ENCODE results near the gene PTGER2.

Gene PTGER2

DNA sequence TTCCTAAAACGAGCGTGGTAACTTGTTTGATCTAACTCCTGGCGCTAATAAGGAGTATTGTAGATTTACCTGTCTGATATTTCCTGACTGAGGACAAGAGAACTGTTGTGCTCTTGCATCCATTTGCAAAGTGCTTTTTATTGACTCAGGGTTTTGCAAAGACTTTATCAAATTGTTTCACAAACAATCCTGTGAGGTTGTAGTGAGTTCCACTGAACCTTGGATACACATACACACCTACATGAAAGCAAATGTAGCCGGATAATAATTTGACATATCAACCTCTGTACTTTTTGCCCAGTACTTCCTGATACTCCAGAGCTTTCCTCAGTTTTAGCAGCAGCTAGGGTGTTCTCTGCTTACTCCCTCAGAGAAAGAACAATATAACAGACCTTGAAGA is 6.7 kb upstream of the PTGER2 start:
- DNase-seq: no peak

DNA sequence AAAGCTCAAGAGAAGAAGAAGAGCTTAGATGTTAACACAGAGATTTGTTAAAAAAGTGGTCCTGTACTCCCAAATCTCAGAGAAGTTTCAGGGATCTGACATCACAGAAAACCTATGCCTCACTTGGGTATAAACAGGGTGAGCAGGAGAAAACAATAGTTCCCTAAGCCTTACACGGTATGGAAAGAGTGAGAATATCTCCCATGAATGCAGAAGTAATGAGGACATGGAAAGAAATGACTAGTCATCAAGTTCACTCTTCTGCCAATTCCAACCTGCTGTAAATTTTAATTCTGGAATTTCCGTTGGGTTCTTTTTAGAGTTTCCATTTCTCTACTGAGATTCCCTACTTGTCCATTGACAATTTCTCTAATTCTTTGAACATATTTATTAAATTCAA is 6.2 kb upstream of the PTGER2 start:
- DNase-seq: no peak

- no peak for DNase-seq
Measured at GRCh38 chr14:52310541-52310940, 3.6 kb upstream of the PTGER2 start.

- DNase-seq: no peak
Measured at GRCh38 chr14:52312931-52313355, 1.2 kb upstream of the PTGER2 start.

DNA sequence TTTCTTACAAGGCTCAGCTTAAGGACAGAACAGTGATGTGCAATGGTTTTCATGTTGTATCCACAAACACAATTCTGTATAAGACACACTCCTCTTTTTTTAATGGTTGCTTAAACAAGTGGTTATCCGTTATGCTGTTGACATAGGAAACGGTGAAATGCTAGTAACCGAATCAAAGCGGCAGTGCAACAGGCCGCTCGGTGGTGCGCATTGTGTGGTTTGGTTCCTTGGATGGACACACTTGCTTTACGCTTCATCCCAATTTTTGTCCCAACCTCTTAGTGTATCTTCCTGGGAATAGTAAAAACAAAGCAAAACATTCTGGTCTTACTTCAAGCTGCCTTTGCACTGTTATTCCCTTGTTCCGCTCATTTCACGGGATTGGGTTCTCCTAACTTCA is 650 bp upstream of the PTGER2 start:
- no peak for DNase-seq

DNA sequence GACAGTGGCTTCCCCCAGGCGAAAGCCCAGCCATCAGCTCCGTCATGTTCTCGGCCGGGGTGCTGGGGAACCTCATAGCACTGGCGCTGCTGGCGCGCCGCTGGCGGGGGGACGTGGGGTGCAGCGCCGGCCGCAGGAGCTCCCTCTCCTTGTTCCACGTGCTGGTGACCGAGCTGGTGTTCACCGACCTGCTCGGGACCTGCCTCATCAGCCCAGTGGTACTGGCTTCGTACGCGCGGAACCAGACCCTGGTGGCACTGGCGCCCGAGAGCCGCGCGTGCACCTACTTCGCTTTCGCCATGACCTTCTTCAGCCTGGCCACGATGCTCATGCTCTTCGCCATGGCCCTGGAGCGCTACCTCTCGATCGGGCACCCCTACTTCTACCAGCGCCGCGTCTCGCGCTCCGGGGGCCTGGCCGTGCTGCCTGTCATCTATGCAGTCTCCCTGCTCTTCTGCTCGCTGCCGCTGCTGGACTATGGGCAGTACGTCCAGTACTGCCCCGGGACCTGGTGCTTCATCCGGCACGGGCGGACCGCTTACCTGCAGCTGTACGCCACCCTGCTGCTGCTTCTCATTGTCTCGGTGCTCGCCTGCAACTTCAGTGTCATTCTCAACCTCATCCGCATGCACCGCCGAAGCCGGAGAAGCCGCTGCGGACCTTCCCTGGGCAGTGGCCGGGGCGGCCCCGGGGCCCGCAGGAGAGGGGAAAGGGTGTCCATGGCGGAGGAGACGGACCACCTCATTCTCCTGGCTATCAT is 663 bp downstream of the PTGER2 start:
- DNase-seq: no peak

DNA sequence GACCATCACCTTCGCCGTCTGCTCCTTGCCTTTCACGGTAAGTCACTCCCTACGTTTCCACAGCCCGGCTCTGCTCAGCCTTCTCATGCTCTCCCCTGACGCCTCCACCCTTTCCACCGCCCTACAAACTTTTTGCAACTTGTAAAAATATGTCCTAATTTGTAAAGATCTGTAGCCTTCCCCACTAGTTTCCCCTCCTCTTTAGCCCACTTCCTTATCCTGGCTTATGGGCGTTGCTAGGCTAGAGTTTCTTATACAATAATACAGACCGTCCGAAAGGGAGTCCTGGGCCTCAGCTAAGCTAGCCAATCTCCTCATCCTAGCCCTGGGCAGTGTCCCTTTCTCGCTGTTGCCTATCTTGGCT is 1.2 kb downstream of the PTGER2 start:
- no peak for DNase-seq

GRCh38 chr14:52318062-52318461 is 4.0 kb downstream of the PTGER2 start:
- no peak for DNase-seq

DNA sequence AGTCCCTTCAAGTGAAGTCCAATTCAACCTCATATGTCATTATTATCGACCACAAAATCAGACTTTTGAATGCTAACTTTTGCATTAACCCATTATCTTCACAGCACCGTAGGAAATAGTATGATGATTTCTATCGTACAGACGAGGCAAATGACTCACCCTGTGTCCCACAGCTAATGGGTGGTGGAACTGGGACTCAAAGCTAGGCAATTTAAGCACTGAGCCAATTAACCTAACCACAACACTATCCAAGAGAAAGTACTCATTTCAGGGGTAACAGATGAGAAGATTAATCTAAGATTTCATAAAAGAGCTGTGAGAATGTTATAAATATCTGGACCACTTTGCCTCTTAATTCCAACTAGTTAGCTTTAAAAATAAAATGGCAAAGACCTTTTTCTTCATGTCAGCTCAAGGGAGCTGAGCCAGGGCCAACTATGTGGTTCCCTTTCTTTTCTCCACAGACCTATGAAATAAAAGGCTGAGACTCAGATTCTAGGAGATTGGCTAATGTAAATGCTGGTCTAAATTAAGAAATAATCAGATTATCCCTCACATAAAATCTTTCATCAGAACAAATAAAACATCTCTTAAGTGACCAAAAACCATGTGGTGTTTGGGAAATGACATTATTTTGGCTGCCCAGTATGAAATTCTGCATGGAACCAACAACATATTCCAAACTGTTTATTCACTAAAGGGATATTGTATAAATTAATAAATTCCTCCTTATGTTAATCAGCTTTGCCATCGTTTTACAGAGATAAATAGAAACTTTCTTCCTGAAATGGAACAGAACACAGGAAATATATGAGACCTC is 4.9 kb downstream of the PTGER2 start:
- no peak for DNase-seq

DNA sequence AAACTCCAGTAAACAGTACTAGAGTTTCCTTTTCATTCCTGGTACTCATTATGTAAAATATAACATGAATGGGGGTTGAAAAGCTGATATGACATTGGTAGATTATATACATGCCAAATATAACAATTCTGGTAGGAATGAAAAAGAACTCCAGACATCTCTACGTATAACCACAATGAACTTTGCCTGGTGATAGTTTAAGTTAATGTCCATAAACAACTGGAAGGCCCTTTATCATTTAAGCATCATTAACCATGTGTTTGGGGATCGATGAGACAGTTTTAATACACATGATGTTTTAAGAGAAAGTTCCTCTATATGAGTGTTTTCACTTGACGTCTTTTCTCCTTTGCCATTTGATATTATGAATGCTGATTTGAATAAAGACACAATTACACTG is 5.8 kb downstream of the PTGER2 start:
- DNase-seq: no peak

GRCh38 chr14:52325126-52325525 is 11.0 kb downstream of the PTGER2 start:
- no peak for DNase-seq

- DNase-seq: no peak
Measured at GRCh38 chr14:52325630-52326029, 11.5 kb downstream of the PTGER2 start.

GRCh38 chr14:52327374-52328226 is 13.5 kb downstream of the PTGER2 start:
- DNase-seq: no peak

GRCh38 chr14:52328276-52328675 is 14.2 kb downstream of the PTGER2 start:
- DNase-seq: no peak

DNA sequence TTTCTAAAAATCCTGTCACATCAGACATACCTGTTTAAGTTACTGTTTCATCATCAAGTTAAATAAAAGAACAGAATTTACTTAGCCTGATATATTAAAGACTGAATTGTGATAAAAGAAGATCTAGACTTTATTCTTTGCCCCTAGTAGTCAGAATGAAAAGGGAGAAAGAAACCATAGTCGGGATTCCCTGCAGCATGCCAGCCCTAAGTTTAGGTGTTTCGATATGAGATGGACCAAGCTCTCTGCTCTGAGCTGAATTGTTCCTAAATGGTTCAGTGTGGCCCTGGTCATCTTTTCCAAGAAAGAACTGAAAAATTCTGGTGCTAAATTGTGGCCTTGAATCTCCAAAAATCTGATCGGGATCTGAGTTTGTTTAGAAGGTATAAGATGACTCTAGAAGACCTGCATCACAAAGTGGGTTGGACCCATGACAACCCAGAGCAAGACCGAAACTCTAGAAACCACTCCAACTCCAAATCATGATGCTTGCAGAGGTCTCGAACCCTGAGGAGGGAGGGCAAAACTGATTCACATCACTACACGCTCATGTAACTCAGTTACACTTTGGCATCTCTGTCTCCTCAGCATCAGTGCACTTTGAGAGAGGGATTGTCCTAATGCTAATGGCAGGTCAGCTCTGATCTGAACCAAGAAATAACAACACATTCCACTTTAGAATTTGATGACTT is 15.7 kb downstream of the PTGER2 start:
- DNase-seq: no peak

- no peak for DNase-seq
Measured at GRCh38 chr14:52332269-52332668, 18.2 kb downstream of the PTGER2 start.

- no peak for DNase-seq
Measured at GRCh38 chr14:52333108-52333507, 19.0 kb downstream of the PTGER2 start.

DNA sequence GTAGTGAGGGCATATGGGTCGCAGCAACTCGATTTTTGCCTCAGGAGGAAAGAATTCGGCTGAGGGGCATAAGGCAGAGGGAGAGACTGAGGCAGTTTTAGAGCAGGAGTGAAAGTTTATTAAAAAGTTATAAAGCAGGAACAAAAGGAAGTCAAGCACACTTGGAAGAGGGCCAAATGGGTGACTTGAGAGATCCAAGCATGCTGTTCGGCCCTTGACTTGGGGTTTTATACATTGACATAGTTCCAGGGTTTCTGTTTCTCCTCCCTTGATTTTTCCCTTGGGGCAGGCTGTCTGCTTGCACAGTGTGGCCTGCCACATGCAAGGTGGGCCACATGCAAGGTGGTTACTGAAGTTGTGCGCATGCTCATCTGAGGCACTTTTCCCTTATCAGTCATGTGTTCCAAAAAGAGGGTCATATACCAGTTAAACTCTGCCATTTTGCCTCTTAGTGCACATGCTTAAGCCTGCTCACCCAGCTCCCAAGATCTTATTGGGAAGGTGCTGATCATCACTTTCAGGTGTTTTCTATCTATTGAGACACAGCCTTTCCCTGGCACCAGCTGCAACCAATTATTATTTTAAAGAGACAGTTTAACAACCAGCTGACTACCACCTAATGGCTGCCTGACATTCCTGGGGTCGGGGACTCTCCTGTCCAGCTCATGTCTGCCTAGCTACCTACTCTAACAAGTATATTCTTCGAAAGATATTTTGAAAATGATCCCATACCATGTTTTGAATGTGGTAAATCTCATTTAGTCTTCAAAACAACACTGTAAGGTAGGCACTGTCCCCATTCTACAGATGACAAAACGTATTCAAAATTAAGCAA is 19.9 kb downstream of the PTGER2 start:
- DNase-seq: no peak

GRCh38 chr14:52336241-52336640 is 22.1 kb downstream of the PTGER2 start:
- DNase-seq: no peak

- no peak for DNase-seq
Measured at GRCh38 chr14:52338051-52338681, 24.1 kb downstream of the PTGER2 start.

- no peak for DNase-seq
Measured at GRCh38 chr14:52339262-52339661, 25.1 kb downstream of the PTGER2 start.
